HG02970 (cell line): ENCODE data around the gene ACIN1.
"Not testable (repeated sequence)": the region's sequence is repeated elsewhere in the genome, so short reads cannot be mapped to it uniquely, and the experiment has no call there.

Source experiments
- ATAC-seq: cut with Tn5 transposase; IDR thresholded peaks from one replicate; pipeline ENCODE4 v1.9.1; 2021; ENCODE audit warnings: mild to moderate bottlenecking, moderate library complexity, moderate number of reproducible peaks; ENCODE audit not compliant: unreplicated experiment, low FRiP score

ACIN1 gene

GRCh38 chr14:23107620-23108019 is 12.7 kb upstream of the ACIN1 start:
- not testable (repeated sequence) for ATAC-seq

GRCh38 chr14:23106747-23107045 is 11.8 kb upstream of the ACIN1 start:
- ATAC-seq: no peak

- no peak for ATAC-seq
These were observed 10.4 kb upstream of the ACIN1 start for GRCh38 chr14:23105348-23105824.

GRCh38 chr14:23104591-23105347 is 9.8 kb upstream of the ACIN1 start, which contains the start of gene CIROP:
Gene CIROP (minus strand): TSS chr14:23104989. CDS start chr14:23104920, 69 bp downstream.
- no peak for ATAC-seq

GRCh38 chr14:23104070-23104590 is 9.2 kb upstream of the ACIN1 start:
- no peak for ATAC-seq

GRCh38 chr14:23103581-23103980 is 8.6 kb upstream of the ACIN1 start:
- no peak for ATAC-seq

- no peak for ATAC-seq
These were observed 7.9 kb upstream of the ACIN1 start for GRCh38 chr14:23102801-23103200.

- ATAC-seq: no peak
These were observed 7.2 kb upstream of the ACIN1 start for GRCh38 chr14:23101986-23102625.

- ATAC-seq: no peak
These were observed 6.5 kb upstream of the ACIN1 start for GRCh38 chr14:23101213-23101970.

GRCh38 chr14:23099212-23099861 is 4.4 kb upstream of the ACIN1 start:
- ATAC-seq: no peak

- no peak for ATAC-seq
These were observed 2.9 kb upstream of the ACIN1 start for GRCh38 chr14:23097786-23098185.

- peak; percentile 86 for ATAC-seq
These were observed 516 bp upstream of the ACIN1 start, which contains the start of gene C14orf119 for GRCh38 chr14:23095196-23096108. Gene C14orf119 (plus strand): TSS chr14:23095505. CDS start chr14:23097659, 2,154 bp downstream.

- peak; percentile 25 for ATAC-seq
These were observed 808 bp downstream of the ACIN1 start for GRCh38 chr14:23093991-23094665.

GRCh38 chr14:23093526-23093925 is 1.4 kb downstream of the ACIN1 start:
- no peak for ATAC-seq

- no peak for ATAC-seq
These were observed 1.8 kb downstream of the ACIN1 start for GRCh38 chr14:23093104-23093503.

- no peak for ATAC-seq
These were observed 3.4 kb downstream of the ACIN1 start for GRCh38 chr14:23091294-23092225.

- no peak for ATAC-seq
These were observed 4.7 kb downstream of the ACIN1 start for GRCh38 chr14:23090254-23090636.
